ENCODE data around the gene FBXW12. TPM values are rescaled to one million over a fixed set of nuclear protein-coding genes. Genes with fewer than 3 reads are reported as not detected.
A peak's percentile ranks its signal among the peaks of the same experiment; 100 is the strongest.

FBXW12 gene
- total RNA-seq, 1 donor from 2014 or later = not detected

DNA sequence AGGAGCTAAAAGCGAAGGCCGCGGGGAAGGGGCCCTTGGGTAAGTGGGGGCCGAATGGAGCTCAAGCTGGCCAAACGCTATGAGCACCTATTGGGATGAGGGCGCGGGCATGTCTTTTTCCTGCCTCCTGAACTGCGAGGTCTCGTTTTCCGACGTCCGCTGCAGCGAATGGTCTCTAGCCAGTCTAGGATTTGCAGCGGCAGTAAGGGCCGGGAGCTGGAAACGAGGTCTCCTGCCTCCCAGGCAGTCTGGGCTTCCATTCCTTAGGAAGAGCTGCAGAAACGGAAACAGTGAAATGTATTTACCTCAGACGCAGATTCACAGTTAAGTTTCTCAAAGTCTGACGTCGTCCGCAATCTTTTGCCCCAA lies 68.6 kb downstream of the FBXW12 start:
- DNase-seq (no peak), ATAC-seq (no peak)
- TF ChIP-seq, protein P1, sequence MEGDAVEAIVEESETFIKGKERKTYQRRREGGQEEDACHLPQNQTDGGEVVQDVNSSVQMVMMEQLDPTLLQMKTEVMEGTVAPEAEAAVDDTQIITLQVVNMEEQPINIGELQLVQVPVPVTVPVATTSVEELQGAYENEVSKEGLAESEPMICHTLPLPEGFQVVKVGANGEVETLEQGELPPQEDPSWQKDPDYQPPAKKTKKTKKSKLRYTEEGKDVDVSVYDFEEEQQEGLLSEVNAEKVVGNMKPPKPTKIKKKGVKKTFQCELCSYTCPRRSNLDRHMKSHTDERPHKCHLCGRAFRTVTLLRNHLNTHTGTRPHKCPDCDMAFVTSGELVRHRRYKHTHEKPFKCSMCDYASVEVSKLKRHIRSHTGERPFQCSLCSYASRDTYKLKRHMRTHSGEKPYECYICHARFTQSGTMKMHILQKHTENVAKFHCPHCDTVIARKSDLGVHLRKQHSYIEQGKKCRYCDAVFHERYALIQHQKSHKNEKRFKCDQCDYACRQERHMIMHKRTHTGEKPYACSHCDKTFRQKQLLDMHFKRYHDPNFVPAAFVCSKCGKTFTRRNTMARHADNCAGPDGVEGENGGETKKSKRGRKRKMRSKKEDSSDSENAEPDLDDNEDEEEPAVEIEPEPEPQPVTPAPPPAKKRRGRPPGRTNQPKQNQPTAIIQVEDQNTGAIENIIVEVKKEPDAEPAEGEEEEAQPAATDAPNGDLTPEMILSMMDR (IDR thresholded peaks at IDR 0.05) = no peak
- intact Hi-C loops (cut with DNase I) = no loop called here
- Histone ChIP-seq H3K36me3 (peaks cover 36% of the 10 kb centered on the region), H3K4me1 (peaks cover 19% of the 10 kb centered on the region), H3K27me3 (no peaks in the 10 kb centered on the region), H3K27ac (peak overlapping the region; percentile 94), H3K9me3 (no peaks in the 10 kb centered on the region), H3K4me3 (peak overlapping the region; percentile 74)

DNA sequence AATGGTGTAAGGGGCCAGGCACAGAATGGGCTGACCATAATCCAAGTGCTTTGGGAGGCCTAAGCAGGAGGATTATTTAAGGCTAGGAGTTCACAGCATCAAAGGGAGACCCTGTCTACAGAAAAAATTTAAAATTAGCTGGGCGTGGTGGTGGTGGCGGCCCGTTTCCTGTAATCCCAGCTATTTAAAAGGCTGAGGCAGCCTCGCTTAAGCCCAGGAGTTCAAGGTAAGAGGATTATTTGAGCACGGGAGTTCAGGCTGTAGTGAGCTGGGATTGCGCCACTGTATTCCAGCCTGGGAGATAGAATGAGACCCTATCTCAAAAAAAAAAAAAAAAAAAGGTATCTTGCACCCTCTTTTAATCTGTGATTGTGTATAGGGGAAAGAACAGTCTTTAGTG lies 69.9 kb downstream of the FBXW12 start:
- intact Hi-C loops (cut with DNase I) = no loop called here
- Histone ChIP-seq H3K27ac (no peak overlapping the region), H3K9me3 (no peaks in the 10 kb centered on the region), H3K4me3 (no peak overlapping the region), H3K27me3 (no peaks in the 10 kb centered on the region), H3K36me3 (peaks cover 36% of the 10 kb centered on the region), H3K4me1 (peaks cover 25% of the 10 kb centered on the region)
- DNase-seq (no peak), ATAC-seq (no peak)
- TF ChIP-seq, protein P1 (IDR thresholded peaks at IDR 0.05) = no peak

Other genes starting within 250 kb of the FBXW12 start
- gene CDC25A, start 183.8 kb upstream of the FBXW12 start, total RNA-seq = 0.90 TPM
- not detected for gene CAMP, start 148.7 kb upstream of the FBXW12 start, total RNA-seq
- 14.6 TPM for gene ZNF589, start 131.1 kb upstream of the FBXW12 start, total RNA-seq
- 29.5 TPM for gene NME6, start 70.9 kb upstream of the FBXW12 start, total RNA-seq
- gene SPINK8, start 38.6 kb upstream of the FBXW12 start, total RNA-seq = not detected
- 103 TPM for gene PLXNB1, start 57.9 kb downstream of the FBXW12 start, total RNA-seq
- 11.4 TPM for gene CCDC51, start 67.9 kb downstream of the FBXW12 start, total RNA-seq
- 169 TPM for gene TMA7, start 68.0 kb downstream of the FBXW12 start, total RNA-seq
- 5.3 TPM for gene ATRIP, start 74.5 kb downstream of the FBXW12 start, total RNA-seq
- 163 TPM for gene SHISA5, start 132.0 kb downstream of the FBXW12 start, total RNA-seq
- 11.0 TPM for gene PFKFB4, start 184.6 kb downstream of the FBXW12 start, total RNA-seq
- gene UCN2, start 191.6 kb downstream of the FBXW12 start, total RNA-seq = not detected
- 3.7 TPM for gene COL7A1, start 223.1 kb downstream of the FBXW12 start, total RNA-seq
- gene UQCRC1, start 237.4 kb downstream of the FBXW12 start, total RNA-seq = 126 TPM
- not detected for gene TMEM89, start 249.6 kb downstream of the FBXW12 start, total RNA-seq

Measured in upper lobe of right lung (tissue), 1 donor.